AG04450 (cell line): ENCODE results near the gene CSNK1E. TPM values are rescaled to one million over a fixed set of nuclear protein-coding genes. Genes with fewer than 3 reads are reported as not detected.

Source experiments
- CTCF ChIA-PET: fragments of 300-600, 350-600 bp; formaldehyde crosslinking; extraction: SDS; loops from one replicate; lab custom pipeline; 2022; ENCODE audit warnings: antibody characterized with exemption, inconsistent platforms; lab: Charles Lee
- POLR2A ChIA-PET: fragments of 350-600 bp; formaldehyde crosslinking; extraction: SDS; loops from one replicate; lab custom pipeline; 2021; ENCODE audit warnings: antibody characterized with exemption, inconsistent platforms; lab: Yijun Ruan, JAX
- DNase-seq: peaks from one replicate; pipeline ENCODE4 v3.0.0-alpha.2; 2011; ENCODE audit warnings: low read depth, low spot score
- H3K27ac ChIP-seq: one replicate; pipeline ENCODE4 v1.5.1; 2012; ENCODE audit warnings: low read depth, low read length, control low read depth
- H3K27me3 ChIP-seq: one replicate; pipeline ENCODE4 v1.6.0; 2012; ENCODE audit warnings: low read length; ENCODE audit not compliant: control insufficient read depth, insufficient read depth
- H3K4me3 ChIP-seq: 2 replicates; pipeline ENCODE4 v1.5.1; 2011; ENCODE audit warnings: mild to moderate bottlenecking, low read depth, low read length, control low read depth
- H3K9me3 ChIP-seq: 2 replicates; pipeline ENCODE4 v1.5.1; 2012; ENCODE audit warnings: low read length; ENCODE audit not compliant: control insufficient read depth, insufficient read depth
- CTCF ChIP-seq: IDR thresholded peaks from 2 replicates; pipeline ENCODE4 v1.5.1; 2011; ENCODE audit warnings: low read depth, low read length, control low read depth, inconsistent platforms
- polyA plus RNA-seq: library from polyadenylated mRNA; depleted of rRNA; stranded (reverse); fragments of >200 nt; gene quantifications from 2 replicates; pipeline ENCODE4 v1.2.3, GENCODE V29; 2011

CSNK1E gene
- polyA plus RNA-seq, 1 experiment: 109 TPM

DNA sequence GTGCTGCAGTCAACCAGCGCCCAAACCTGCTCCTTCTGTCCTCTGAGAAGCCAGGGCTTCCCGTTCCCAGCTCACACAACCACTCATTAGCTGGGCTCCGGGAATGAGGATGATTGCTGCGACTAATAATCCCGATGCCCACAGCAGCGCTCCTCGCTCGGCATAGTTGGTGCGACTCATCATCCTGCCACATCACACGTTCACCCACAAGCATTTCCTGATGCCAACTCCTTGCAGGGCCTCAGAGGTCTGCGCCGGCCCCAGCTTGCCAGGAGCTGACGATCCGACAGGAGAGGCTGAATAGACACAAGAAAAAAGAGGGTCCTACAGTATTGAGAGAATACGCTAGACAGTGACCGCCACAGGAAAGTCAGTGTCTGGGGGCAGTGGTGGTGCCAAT, 10.6 kb upstream of the CSNK1E start:
- no peaks in the 10 kb centered on the region for H3K9me3 ChIP-seq
- H3K27ac ChIP-seq: no peak overlapping the region
- POLR2A ChIA-PET: interaction anchor here (0.6 to 1.2 kb wide), 3 partner anchors 13 to 187 kb away, joined by 3 to 8 read pairs (median 3); no protein-coding TSS in a partner anchor
- no peak for DNase-seq
- CTCF ChIA-PET: no interaction called here
- no peaks in the 10 kb centered on the region for H3K27me3 ChIP-seq
- H3K4me3 ChIP-seq: no peak overlapping the region
- TF ChIP-seq CTCF: no peak

GRCh38 chr22:38327396-38327795, 10.2 kb upstream of the CSNK1E start:
- Histone ChIP-seq H3K9me3 (no peaks in the 10 kb centered on the region), H3K27me3 (no peaks in the 10 kb centered on the region), H3K4me3 (no peak overlapping the region), H3K27ac (no peak overlapping the region)
- ChIA-PET CTCF (no interaction called here), POLR2A (interaction anchor here (0.6 to 1.2 kb wide), 4 partner anchors 12 to 186 kb away, joined by 3 to 13 read pairs (median 6); no protein-coding TSS in a partner anchor)
- no peak for DNase-seq
- TF ChIP-seq CTCF: no peak

DNA sequence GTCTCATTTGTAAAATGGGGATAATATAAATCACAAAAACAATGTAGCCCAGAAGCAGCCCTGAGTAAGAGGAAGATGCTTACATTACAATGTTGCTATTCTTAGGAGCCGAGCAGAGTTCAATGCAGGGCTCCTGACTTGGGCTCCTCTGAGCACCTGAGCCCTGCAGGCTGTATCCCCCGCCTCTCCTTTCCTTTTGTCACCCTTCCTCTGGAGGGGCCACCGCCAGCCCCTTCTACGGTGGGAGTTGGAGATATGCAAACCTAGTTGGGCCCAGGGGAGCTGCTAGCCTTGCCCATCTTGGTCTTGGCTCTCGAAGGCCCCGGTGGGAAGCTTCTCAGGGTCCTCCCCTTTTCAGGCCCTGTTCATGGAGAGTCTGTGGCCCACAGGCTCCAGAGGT, 8.4 kb upstream of the CSNK1E start:
- no peak for DNase-seq
- H3K9me3 ChIP-seq: no peaks in the 10 kb centered on the region
- ChIA-PET CTCF (no interaction called here), POLR2A (no interaction called here)
- H3K27me3 ChIP-seq: no peaks in the 10 kb centered on the region
- no peak overlapping the region for H3K4me3 ChIP-seq
- no peak for TF ChIP-seq CTCF
- H3K27ac ChIP-seq: no peak overlapping the region

DNA sequence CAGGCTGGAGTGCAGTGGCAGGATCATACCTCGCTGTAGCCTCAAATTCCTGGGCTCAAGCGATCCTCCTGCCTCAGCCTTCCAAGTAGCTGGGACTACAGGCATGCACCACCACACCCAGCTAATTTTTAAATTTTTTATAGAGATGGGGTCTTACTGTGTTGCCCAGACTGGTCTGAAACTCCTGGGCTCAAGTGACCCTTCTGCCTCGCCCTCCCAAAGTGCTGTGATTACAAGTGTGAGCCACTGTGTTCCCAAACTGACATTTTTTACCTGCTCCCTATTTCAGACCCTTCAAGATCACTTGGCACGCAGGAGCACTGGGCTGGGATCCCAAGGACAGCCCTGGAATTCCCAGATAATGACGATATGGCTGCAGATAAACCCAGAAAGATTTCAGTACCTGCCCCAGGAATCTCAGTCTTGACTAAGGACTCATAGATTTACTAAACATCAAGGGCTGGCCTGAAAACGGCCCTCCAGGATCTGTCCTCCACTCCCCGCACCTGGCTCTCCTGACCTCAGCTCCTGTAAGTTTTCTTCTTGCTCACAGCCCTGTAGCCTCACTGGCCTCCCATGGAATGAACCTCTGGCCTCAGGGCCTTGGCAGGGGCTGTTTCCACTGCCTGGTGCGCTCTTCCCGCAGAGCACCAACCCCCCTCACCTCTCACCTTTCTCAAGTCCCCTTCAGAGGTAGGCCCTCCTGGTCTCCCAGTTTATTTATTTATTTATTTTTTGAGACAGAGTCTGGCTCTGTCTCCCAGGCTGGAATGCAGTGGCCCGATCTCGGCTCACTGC, 3.6 kb upstream of the CSNK1E start:
- ChIA-PET POLR2A (no interaction called here), CTCF (interaction anchor here (0.6 kb wide), 1 partner anchor 247 kb away, joined by 4 read pairs; no protein-coding TSS in a partner anchor)
- Histone ChIP-seq H3K27me3 (no peaks in the 10 kb centered on the region), H3K9me3 (no peaks in the 10 kb centered on the region; the same call in 1 of the 2 replicates), H3K27ac (no peak overlapping the region), H3K4me3 (no peak overlapping the region)
- no peak for DNase-seq
- TF ChIP-seq CTCF: no peak
